ENCODE results near the gene METTL13. TPM values are rescaled to one million over a fixed set of nuclear protein-coding genes. Genes with fewer than 3 reads are reported as not detected.

Gene METTL13
- total RNA-seq, 1 experiment from 2014 or later, result 115 TPM

DNA sequence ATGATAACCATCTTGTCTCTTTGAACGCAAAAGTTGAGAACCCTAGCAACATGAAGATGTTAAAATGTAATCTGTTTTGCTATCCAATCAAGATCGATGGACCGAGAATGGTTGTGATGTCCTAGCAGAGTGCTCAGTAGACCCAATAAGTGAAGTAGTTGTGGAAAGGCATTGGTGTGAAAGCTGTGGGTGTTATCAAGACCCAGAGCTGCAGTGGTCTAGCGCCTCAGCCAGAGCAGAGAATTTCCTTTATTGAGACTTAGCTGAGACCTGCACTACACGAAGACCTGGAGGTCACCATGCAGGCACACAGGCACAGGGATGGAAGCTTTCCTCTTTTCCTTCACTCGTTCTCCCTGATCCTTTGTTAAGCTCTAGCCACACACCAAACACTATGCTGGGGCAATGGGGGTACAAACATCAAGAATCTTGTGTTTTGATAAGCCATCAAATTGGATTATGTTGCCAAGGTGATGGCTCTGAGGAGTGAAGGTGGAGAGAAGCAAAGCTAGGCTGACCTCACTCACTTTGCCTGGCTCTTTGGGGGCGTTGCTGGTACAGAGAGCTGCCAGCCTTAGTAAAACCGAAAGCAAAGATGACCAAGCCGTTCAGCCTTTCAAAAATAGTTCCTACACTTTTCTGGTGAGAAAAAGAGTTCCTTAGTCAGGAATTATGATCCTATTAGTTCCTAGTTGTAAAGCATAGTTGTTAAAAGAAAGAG lies 24.1 kb downstream of the METTL13 start:
- TF ChIP-seq, protein P1, sequence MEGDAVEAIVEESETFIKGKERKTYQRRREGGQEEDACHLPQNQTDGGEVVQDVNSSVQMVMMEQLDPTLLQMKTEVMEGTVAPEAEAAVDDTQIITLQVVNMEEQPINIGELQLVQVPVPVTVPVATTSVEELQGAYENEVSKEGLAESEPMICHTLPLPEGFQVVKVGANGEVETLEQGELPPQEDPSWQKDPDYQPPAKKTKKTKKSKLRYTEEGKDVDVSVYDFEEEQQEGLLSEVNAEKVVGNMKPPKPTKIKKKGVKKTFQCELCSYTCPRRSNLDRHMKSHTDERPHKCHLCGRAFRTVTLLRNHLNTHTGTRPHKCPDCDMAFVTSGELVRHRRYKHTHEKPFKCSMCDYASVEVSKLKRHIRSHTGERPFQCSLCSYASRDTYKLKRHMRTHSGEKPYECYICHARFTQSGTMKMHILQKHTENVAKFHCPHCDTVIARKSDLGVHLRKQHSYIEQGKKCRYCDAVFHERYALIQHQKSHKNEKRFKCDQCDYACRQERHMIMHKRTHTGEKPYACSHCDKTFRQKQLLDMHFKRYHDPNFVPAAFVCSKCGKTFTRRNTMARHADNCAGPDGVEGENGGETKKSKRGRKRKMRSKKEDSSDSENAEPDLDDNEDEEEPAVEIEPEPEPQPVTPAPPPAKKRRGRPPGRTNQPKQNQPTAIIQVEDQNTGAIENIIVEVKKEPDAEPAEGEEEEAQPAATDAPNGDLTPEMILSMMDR (conservative IDR thresholded peaks at IDR 0.05; ENCODE audit: low read depth, low read length), result no peak
- Histone ChIP-seq H3K36me3 (ENCODE audit: low read depth, low read length) (no peaks in the 10 kb centered on the region), H3K9me3 (ENCODE audit: low read length) (no peaks in the 10 kb centered on the region), H3K4me3 (ENCODE audit: low read length) (no peak overlapping the region), H3K79me2 (ENCODE audit: low read length) (no peaks in the 10 kb centered on the region), H3K27me3 (ENCODE audit: low read length) (no peaks in the 10 kb centered on the region), H3K4me2 (ENCODE audit: low read length) (no peak overlapping the region), H3F3A (ENCODE audit: low read length, unreplicated experiment) (no peaks in the 10 kb centered on the region), H2AFZ (ENCODE audit: low read length) (no peak overlapping the region), H3K27ac (ENCODE audit: low read length) (no peak overlapping the region), H3K4me1 (ENCODE audit: insufficient read depth, low read length) (no peaks in the 10 kb centered on the region; the same call in 1 of the 2 replicates), H3K9ac (ENCODE audit: low read length) (no peak overlapping the region), H3K9me2 (replicated peaks; ENCODE audit: low read length) (no peaks in the 10 kb centered on the region), H4K20me1 (ENCODE audit: low read length) (no peaks in the 10 kb centered on the region)
- DNase-seq (no peak), ATAC-seq (no peak)
- ChIA-PET CTCF (interaction anchor here (0.6 to 1.0 kb wide), 2 partner anchors 178 to 1011 kb away, joined by 3 read pairs; no protein-coding TSS in a partner anchor), POLR2A (ENCODE audit: unreplicated experiment) (no interaction called here)
- intact Hi-C loops (cut with micrococcal nuclease), result no loop called here
- BruUV-seq (replicated peaks), result no TSS peak

DNA sequence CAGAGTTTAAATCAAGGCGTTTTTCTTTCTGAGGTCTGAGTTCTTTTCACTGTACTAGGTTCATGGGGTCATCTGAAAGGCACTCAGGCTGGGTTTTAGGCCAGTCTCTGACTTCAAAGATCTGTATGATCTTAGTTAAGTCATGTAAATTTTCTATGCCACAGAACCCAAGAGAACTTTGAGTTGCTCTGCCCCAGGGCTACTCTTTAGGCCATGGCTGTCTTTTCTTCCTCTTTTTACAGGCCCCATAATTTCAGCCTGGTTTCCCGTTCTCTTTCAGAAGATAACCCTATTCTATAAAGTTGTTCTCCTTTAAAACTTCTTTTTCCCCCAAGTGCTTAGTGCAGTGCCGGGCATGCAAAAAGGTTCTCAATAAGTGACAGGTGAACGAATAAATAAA lies 26.1 kb downstream of the METTL13 start:
- Histone ChIP-seq H3K4me1 (ENCODE audit: insufficient read depth, low read length) (no peaks in the 10 kb centered on the region; the same call in 1 of the 2 replicates), H3K9me3 (ENCODE audit: low read length) (no peaks in the 10 kb centered on the region), H3K9me2 (replicated peaks; ENCODE audit: low read length) (no peaks in the 10 kb centered on the region), H3K27ac (ENCODE audit: low read length) (no peak overlapping the region), H4K20me1 (ENCODE audit: low read length) (no peaks in the 10 kb centered on the region), H3K9ac (ENCODE audit: low read length) (no peak overlapping the region), H3K4me3 (ENCODE audit: low read length) (no peak overlapping the region), H3K36me3 (ENCODE audit: low read depth, low read length) (no peaks in the 10 kb centered on the region), H3K4me2 (ENCODE audit: low read length) (no peak overlapping the region), H3K27me3 (ENCODE audit: low read length) (no peaks in the 10 kb centered on the region), H3F3A (ENCODE audit: low read length, unreplicated experiment) (no peaks in the 10 kb centered on the region), H3K79me2 (ENCODE audit: low read length) (no peaks in the 10 kb centered on the region), H2AFZ (ENCODE audit: low read length) (no peak overlapping the region)
- BruUV-seq (replicated peaks), result no TSS peak
- ChIA-PET CTCF (no interaction called here), POLR2A (ENCODE audit: unreplicated experiment) (no interaction called here)
- ATAC-seq (no peak), DNase-seq (no peak)
- TF ChIP-seq, protein P1 (conservative IDR thresholded peaks at IDR 0.05; ENCODE audit: low read depth, low read length), result no peak
- TF ChIP-seq EZH2phosphoT487 (IDR thresholded peaks at IDR 0.05; ENCODE audit: borderline replicate concordance, low read length) (no peak), EZH2 (IDR thresholded peaks at IDR 0.05; ENCODE audit: low read length, unreplicated experiment) (no peak)
- intact Hi-C loops (cut with micrococcal nuclease), result no loop called here

DNA sequence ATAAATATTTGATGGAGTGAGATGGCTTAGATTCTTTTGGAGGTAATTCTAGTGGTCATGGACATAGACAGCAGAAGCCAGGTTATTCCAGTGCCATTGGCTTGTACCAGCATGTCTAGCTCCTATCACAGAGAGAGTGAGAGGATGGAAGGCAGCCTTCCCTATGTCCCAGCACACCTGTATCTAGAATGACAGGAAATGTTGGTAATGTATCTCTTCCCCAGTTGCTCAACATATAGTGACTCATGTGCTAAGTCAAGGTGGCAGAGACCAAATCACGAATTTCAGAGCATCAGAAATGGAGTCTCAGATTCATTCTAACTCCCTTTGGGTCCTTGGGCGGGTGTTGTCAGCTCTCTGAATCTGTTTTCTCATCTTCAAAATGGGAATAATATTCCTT lies 28.4 kb downstream of the METTL13 start:
- intact Hi-C loops (cut with micrococcal nuclease), result no loop called here
- Histone ChIP-seq H3K9me3 (ENCODE audit: low read length) (no peaks in the 10 kb centered on the region), H3K4me1 (ENCODE audit: insufficient read depth, low read length) (no peaks in the 10 kb centered on the region; the same call in 1 of the 2 replicates), H2AFZ (ENCODE audit: low read length) (no peak overlapping the region), H3K79me2 (ENCODE audit: low read length) (no peaks in the 10 kb centered on the region), H3F3A (ENCODE audit: low read length, unreplicated experiment) (no peaks in the 10 kb centered on the region), H3K4me3 (ENCODE audit: low read length) (no peak overlapping the region), H3K4me2 (ENCODE audit: low read length) (no peak overlapping the region), H3K27me3 (ENCODE audit: low read length) (no peaks in the 10 kb centered on the region), H3K9ac (ENCODE audit: low read length) (no peak overlapping the region), H3K36me3 (ENCODE audit: low read depth, low read length) (no peaks in the 10 kb centered on the region), H4K20me1 (ENCODE audit: low read length) (no peaks in the 10 kb centered on the region), H3K9me2 (replicated peaks; ENCODE audit: low read length) (no peaks in the 10 kb centered on the region), H3K27ac (ENCODE audit: low read length) (no peak overlapping the region)
- ChIA-PET CTCF (no interaction called here), POLR2A (ENCODE audit: unreplicated experiment) (no interaction called here)
- no TSS peak for BruUV-seq (replicated peaks)
- DNase-seq, result peak; percentile 74
- TF ChIP-seq EZH2phosphoT487 (IDR thresholded peaks at IDR 0.05; ENCODE audit: borderline replicate concordance, low read length) (no peak), EZH2 (IDR thresholded peaks at IDR 0.05; ENCODE audit: low read length, unreplicated experiment) (no peak)
- TF ChIP-seq, protein P1 (conservative IDR thresholded peaks at IDR 0.05; ENCODE audit: low read depth, low read length), result no peak
- peak; percentile 37; the same call in 1 of the 2 replicates for ATAC-seq
